HPDE6-E6E7 (cell line): ENCODE results near the gene KIAA1217.

Experiments
- DNase-seq: peaks from one replicate; pipeline ENCODE4 v3.0.0; 2011; ENCODE audit warnings: missing footprints; ENCODE audit errors: extremely low spot score

Gene KIAA1217

GRCh38 chr10:24288581-24288980 is 79.6 kb downstream of the KIAA1217 start:
- no peak for DNase-seq

GRCh38 chr10:24289235-24289634 is 80.3 kb downstream of the KIAA1217 start:
- DNase-seq, result no peak

- DNase-seq, result no peak
These were observed 83.7 kb downstream of the KIAA1217 start for GRCh38 chr10:24292304-24293293.

GRCh38 chr10:24299578-24300260 is 90.8 kb downstream of the KIAA1217 start:
- DNase-seq, result no peak

GRCh38 chr10:24303522-24304310 is 94.8 kb downstream of the KIAA1217 start:
- DNase-seq, result no peak

GRCh38 chr10:24305551-24306506 is 96.9 kb downstream of the KIAA1217 start:
- no peak for DNase-seq

- no peak for DNase-seq
These were observed 97.6 kb downstream of the KIAA1217 start for GRCh38 chr10:24306507-24306875.

GRCh38 chr10:24307116-24307515 is 98.2 kb downstream of the KIAA1217 start:
- no peak for DNase-seq

GRCh38 chr10:24307696-24308485 is 99.0 kb downstream of the KIAA1217 start:
- no peak for DNase-seq

GRCh38 chr10:24310104-24310503 is 101.2 kb downstream of the KIAA1217 start:
- DNase-seq, result no peak

GRCh38 chr10:24311888-24312287 is 103.0 kb downstream of the KIAA1217 start:
- no peak for DNase-seq

- DNase-seq, result no peak
These were observed 104.3 kb downstream of the KIAA1217 start for GRCh38 chr10:24313283-24313682.

- no peak for DNase-seq
These were observed 106.3 kb downstream of the KIAA1217 start for GRCh38 chr10:24315211-24315610.

GRCh38 chr10:24318517-24318916 is 109.6 kb downstream of the KIAA1217 start:
- no peak for DNase-seq

- no peak for DNase-seq
These were observed 111.4 kb downstream of the KIAA1217 start for GRCh38 chr10:24320373-24320772.

- peak; percentile 9 for DNase-seq
These were observed 115.7 kb downstream of the KIAA1217 start for GRCh38 chr10:24324651-24325050.

- DNase-seq, result peak; percentile 8
These were observed 122.5 kb downstream of the KIAA1217 start for GRCh38 chr10:24331457-24331856.

GRCh38 chr10:24333736-24334135 is 124.8 kb downstream of the KIAA1217 start:
- DNase-seq, result no peak

GRCh38 chr10:24334279-24334939 is 125.5 kb downstream of the KIAA1217 start:
- DNase-seq, result no peak
